GM19193 (cell line): ENCODE measurements around the gene NCOA1.

ENCODE experiments used
- POLR2A ChIP-seq: IDR thresholded peaks from 4 replicates; pipeline ENCODE4 v1.6.1; 2011; ENCODE audit not compliant: insufficient read depth, insufficient read length; ENCODE audit errors: extremely low read depth

The NCOA1 gene

GRCh38 chr2:24542269-24542872 is 51.3 kb downstream of the NCOA1 start:
- TF ChIP-seq POLR2A, result no peak

- no peak for TF ChIP-seq POLR2A
Observed at GRCh38 chr2:24543252-24543651, 52.2 kb downstream of the NCOA1 start.

- no peak for TF ChIP-seq POLR2A
Observed at GRCh38 chr2:24544456-24545115, 53.5 kb downstream of the NCOA1 start.

- no peak for TF ChIP-seq POLR2A
Observed at GRCh38 chr2:24546669-24547068, 55.6 kb downstream of the NCOA1 start.

- TF ChIP-seq POLR2A, result no peak
Observed at GRCh38 chr2:24548058-24548457, 57.0 kb downstream of the NCOA1 start.

GRCh38 chr2:24551016-24551415 is 60.0 kb downstream of the NCOA1 start:
- TF ChIP-seq POLR2A, result no peak

GRCh38 chr2:24552836-24553235 is 61.8 kb downstream of the NCOA1 start:
- TF ChIP-seq POLR2A, result no peak

GRCh38 chr2:24558781-24559472 is 67.9 kb downstream of the NCOA1 start:
- TF ChIP-seq POLR2A, result no peak

- TF ChIP-seq POLR2A, result no peak
Observed at GRCh38 chr2:24559473-24560113, 68.5 kb downstream of the NCOA1 start.

- TF ChIP-seq POLR2A, result no peak
Observed at GRCh38 chr2:24565537-24565936, 74.5 kb downstream of the NCOA1 start.

- no peak for TF ChIP-seq POLR2A
Observed at GRCh38 chr2:24566209-24566608, 75.2 kb downstream of the NCOA1 start.

GRCh38 chr2:24566630-24567029 is 75.6 kb downstream of the NCOA1 start:
- no peak for TF ChIP-seq POLR2A

- no peak for TF ChIP-seq POLR2A
Observed at GRCh38 chr2:24568551-24568950, 77.5 kb downstream of the NCOA1 start.

GRCh38 chr2:24570225-24570624 is 79.2 kb downstream of the NCOA1 start:
- no peak for TF ChIP-seq POLR2A

- no peak for TF ChIP-seq POLR2A
Observed at GRCh38 chr2:24571828-24572442, 80.9 kb downstream of the NCOA1 start.
